ENCODE measurements around the gene COL16A1. TPM values are rescaled to one million over a fixed set of nuclear protein-coding genes. Genes with fewer than 3 reads are reported as not detected.

The COL16A1 gene
- total RNA-seq, 1 donor from 2014 or later: 339 TPM

DNA sequence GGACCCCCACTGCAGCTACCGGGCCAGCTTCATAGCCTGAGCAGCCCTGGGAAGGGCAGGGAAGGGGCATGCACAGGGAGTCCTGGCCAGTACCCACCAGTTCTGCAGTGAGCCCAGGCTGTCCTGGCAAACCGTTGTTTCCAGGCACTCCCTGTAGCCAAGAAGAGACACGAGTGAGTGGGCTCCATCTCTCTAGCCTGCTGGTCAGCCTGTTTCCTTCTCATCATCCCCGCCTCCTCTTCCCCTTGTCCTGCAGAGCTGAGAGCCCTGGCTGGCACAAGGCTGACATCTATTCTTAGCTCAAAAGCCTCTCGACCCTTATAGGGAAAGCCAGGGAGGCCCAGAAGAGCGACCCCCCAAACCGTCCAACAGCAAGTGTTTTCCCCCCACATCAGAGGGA, 28.7 kb downstream of the COL16A1 start:
- intact Hi-C loops (cut with DNase I): no loop called here
- Histone ChIP-seq H3K27ac (no peak overlapping the region), H3K9me3 (no peaks in the 10 kb centered on the region), H3K4me3 (no peak overlapping the region), H3K36me3 (peaks cover 0 to 32% of the 10 kb centered on the region in 2 donors), H3K4me1 (peaks cover 0 to 22% of the 10 kb centered on the region in 2 donors), H3K27me3 (no peaks in the 10 kb centered on the region)
- no peak for DNase-seq (ENCODE audit: low spot score in 2 of 2)
- TF ChIP-seq, protein P1, sequence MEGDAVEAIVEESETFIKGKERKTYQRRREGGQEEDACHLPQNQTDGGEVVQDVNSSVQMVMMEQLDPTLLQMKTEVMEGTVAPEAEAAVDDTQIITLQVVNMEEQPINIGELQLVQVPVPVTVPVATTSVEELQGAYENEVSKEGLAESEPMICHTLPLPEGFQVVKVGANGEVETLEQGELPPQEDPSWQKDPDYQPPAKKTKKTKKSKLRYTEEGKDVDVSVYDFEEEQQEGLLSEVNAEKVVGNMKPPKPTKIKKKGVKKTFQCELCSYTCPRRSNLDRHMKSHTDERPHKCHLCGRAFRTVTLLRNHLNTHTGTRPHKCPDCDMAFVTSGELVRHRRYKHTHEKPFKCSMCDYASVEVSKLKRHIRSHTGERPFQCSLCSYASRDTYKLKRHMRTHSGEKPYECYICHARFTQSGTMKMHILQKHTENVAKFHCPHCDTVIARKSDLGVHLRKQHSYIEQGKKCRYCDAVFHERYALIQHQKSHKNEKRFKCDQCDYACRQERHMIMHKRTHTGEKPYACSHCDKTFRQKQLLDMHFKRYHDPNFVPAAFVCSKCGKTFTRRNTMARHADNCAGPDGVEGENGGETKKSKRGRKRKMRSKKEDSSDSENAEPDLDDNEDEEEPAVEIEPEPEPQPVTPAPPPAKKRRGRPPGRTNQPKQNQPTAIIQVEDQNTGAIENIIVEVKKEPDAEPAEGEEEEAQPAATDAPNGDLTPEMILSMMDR (IDR thresholded peaks at IDR 0.05): no peak

DNA sequence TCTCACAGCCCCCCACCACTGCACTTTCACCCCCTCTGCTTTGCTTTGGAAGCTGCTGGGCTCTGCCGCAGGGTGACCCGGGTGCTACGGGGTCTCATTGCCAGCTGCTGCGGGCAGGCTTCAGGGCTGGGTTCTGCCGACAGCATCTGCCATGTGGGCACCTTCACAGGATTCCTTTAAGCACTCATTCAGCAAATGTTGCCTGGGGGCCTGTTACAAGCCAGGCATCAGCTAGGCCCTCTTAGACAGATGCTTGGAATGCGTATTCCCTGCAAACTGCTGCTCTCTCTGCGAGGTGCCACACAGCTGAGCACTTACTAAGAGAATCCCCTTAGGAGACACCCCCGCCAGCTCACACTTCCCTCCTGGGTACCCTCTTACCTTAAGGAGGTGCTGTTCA, 29.2 kb downstream of the COL16A1 start:
- peaks cover under 1 to 26% of the 10 kb centered on the region in 2 donors for H3K4me1 ChIP-seq
- peaks cover 0 to 27% of the 10 kb centered on the region in 2 donors for H3K36me3 ChIP-seq
- H3K9me3 ChIP-seq: no peaks in the 10 kb centered on the region
- H3K27ac ChIP-seq: no peak overlapping the region
- no peak overlapping the region for H3K4me3 ChIP-seq
- no peaks in the 10 kb centered on the region for H3K27me3 ChIP-seq
- no peak for DNase-seq (ENCODE audit: low spot score in 2 of 2)
- intact Hi-C loops (cut with DNase I): no loop called here
- TF ChIP-seq, protein P1 (IDR thresholded peaks at IDR 0.05): no peak

DNA sequence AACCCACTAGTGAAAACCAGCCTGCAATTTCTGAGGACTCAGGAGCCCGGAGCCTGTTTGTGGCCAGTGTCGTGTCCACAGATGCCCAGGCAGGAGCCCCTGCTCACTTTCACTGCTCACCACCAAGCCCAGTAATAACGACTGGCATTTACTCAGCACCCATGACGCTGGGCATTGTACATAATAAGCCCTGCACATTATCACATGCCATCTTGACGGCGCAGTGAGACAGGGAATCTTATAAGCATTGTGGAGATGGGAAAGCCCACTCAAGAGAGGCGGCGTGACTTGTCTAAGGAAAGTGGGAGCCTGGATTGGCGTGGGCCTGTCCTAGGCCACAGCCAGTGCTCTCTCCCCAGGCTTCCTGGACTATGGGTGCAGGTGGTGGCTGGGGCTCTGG, 30.4 kb downstream of the COL16A1 start:
- Histone ChIP-seq H3K9me3 (no peaks in the 10 kb centered on the region), H3K4me3 (no peak overlapping the region), H3K27ac (peak overlapping the region; percentile 81 to 83), H3K4me1 (peaks cover 4 to 34% of the 10 kb centered on the region in 2 donors), H3K27me3 (no peaks in the 10 kb centered on the region), H3K36me3 (peaks cover 0 to 17% of the 10 kb centered on the region in 2 donors)
- TF ChIP-seq, protein P1 (IDR thresholded peaks at IDR 0.05): no peak
- no peak for DNase-seq (ENCODE audit: low spot score in 2 of 2)
- intact Hi-C loops (cut with DNase I): no loop called here

DNA sequence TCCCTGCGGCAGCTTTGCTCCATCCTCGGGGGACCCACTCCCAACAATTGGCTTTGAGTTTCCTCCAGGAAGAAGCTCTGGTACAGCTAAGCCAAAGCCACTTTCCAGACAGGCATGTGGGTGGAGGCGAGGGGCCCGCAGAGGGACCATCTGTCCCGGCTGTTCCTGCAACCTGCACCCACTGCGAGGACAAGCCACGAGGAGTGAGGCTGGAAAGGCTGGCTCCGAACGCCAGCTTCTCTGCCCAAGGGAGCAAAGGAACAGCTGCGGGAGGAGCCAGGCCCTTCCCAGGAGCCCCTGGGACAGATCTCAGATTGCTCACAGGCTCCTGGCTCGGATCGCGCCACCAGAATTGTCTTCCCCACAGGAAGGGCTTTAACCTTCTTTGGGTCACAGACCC, 30.8 kb downstream of the COL16A1 start:
- TF ChIP-seq, protein P1 (IDR thresholded peaks at IDR 0.05): no peak
- Histone ChIP-seq H3K27ac (peak overlapping the region; percentile 81 to 83), H3K4me3 (no peak overlapping the region), H3K27me3 (no peaks in the 10 kb centered on the region), H3K9me3 (no peaks in the 10 kb centered on the region), H3K4me1 (peaks cover 4 to 34% of the 10 kb centered on the region in 2 donors), H3K36me3 (peaks cover 0 to 17% of the 10 kb centered on the region in 2 donors)
- no peak for DNase-seq (ENCODE audit: low spot score in 2 of 2)
- intact Hi-C loops (cut with DNase I): no loop called here

DNA sequence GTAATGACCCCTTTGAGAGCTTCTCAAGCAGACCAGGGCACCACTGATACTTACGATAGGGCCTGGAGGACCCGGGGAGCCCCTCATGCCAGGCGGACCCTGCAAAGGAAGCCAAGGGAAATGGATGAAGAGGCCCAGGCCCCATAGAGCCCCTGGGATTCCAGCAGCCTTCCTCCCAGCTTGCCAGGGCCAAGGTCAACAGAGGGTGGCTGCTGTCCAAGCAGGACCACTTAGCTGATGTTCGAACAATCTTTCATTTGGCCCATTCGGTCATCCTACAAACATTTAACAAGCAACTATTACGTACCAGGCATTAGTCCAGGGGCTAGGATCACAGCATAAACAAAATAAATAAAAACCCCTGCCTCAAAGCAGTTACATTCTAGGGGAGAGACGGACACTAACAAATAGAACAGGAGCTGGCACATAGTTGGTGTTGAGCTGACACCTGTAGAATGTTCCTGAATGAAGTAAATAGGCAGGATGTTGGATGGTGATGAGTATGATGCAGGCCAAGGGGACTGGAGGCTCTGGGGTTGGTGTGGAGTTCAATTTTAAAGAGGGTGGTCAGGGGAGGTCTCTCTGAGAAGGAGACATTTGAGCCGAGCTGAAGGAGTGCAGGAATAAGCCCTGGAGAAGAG, 32.1 kb downstream of the COL16A1 start:
- TF ChIP-seq, protein P1 (IDR thresholded peaks at IDR 0.05): no peak
- intact Hi-C loops (cut with DNase I): loop anchor here (2.0 kb wide), 1 partner anchor 43 kb away; no protein-coding TSS in a partner anchor
- DNase-seq (ENCODE audit: low spot score in 2 of 2): no peak
- Histone ChIP-seq H3K9me3 (no peaks in the 10 kb centered on the region), H3K36me3 (peaks cover 7 to 8% of the 10 kb centered on the region in 2 donors), H3K27ac (peak overlapping the region; percentile 81 to 83), H3K4me3 (no peak overlapping the region), H3K4me1 (peaks cover 4 to 35% of the 10 kb centered on the region in 2 donors), H3K27me3 (no peaks in the 10 kb centered on the region)
